Measurements from ENCODE around the gene KIF25.

The KIF25 gene

DNA sequence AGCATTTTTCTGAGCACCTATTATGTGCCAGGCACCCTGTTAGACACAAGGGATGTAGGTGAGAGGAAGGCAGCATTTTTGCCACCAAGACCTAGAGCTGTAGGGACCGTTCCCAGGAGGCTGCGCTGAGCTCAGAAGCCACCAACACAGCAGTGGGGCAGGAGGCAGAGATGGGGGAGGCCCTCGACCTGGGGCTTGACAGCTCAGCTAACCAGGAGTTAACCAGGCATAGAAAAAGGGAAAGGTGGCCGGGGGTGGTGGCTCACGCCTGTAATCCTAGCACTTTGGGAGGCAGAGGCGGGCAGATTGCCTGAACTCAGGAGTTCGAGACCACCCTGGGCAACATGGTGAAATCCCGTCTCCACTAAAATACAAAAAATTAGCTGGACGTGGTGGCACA is 29.5 kb downstream of the KIF25 start:
- ATAC-seq = no peak
- Mint-ChIP-seq H3K4me1 (no peaks in the 10 kb centered on the region), H3K27ac (no peak overlapping the region), H3K27me3 (peaks cover 15% of the 10 kb centered on the region), H3K36me3 (ENCODE audit: low read depth) (no peaks in the 10 kb centered on the region), H3K9me3 (no peaks in the 10 kb centered on the region), H3K4me3 (no peak overlapping the region)
- no peak for DNase-seq

DNA sequence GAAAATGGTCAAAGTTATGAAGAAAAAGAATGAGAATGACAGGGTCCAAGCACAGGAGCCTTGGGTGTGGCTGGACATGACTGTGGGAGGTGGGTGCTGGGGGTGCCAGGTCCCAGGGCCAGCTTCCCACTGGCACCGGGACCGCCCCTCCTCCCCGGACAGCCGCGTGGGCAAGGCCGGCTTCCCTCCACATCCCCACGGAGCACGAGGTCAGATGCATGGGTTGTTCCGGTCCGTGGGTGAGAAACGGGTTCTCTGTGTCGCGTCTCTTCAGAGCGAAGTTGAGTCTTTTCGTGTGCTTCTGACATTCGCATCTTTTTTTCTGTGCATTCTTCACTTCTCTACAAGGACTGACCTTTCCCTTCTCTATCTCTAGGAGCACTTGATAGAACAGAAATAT is 30.1 kb downstream of the KIF25 start:
- Mint-ChIP-seq H3K9me3 (no peaks in the 10 kb centered on the region), H3K27ac (no peak overlapping the region), H3K27me3 (peaks cover 18% of the 10 kb centered on the region), H3K4me3 (no peak overlapping the region), H3K36me3 (ENCODE audit: low read depth) (no peaks in the 10 kb centered on the region), H3K4me1 (no peaks in the 10 kb centered on the region)
- DNase-seq (no peak), ATAC-seq (no peak)

DNA sequence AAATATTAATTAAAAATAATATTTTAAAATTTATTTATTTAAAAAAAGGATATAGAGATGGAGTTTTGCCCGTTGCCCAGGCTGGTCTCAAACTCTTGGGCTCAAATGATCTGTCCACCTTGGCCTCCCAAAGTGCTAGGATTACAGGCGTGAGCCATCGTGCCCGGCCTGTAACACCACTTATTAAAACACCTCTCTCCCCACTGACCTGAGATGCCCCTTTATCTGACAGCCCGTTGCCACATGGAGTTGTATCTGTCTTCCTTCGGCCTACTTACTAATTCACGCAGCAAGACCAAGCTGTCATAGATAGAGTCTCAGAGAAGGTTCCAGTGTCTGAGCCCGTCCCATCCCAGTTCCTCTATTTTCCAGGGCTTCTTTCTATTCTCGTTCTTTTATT is 30.7 kb downstream of the KIF25 start:
- H3K27me3 Mint-ChIP-seq = peaks cover 18% of the 10 kb centered on the region
- no peak overlapping the region for H3K4me3 Mint-ChIP-seq
- H3K27ac Mint-ChIP-seq = no peak overlapping the region
- H3K36me3 Mint-ChIP-seq (ENCODE audit: low read depth) = no peaks in the 10 kb centered on the region
- ATAC-seq = no peak
- no peaks in the 10 kb centered on the region for H3K4me1 Mint-ChIP-seq
- H3K9me3 Mint-ChIP-seq = no peaks in the 10 kb centered on the region
- no peak for DNase-seq

DNA sequence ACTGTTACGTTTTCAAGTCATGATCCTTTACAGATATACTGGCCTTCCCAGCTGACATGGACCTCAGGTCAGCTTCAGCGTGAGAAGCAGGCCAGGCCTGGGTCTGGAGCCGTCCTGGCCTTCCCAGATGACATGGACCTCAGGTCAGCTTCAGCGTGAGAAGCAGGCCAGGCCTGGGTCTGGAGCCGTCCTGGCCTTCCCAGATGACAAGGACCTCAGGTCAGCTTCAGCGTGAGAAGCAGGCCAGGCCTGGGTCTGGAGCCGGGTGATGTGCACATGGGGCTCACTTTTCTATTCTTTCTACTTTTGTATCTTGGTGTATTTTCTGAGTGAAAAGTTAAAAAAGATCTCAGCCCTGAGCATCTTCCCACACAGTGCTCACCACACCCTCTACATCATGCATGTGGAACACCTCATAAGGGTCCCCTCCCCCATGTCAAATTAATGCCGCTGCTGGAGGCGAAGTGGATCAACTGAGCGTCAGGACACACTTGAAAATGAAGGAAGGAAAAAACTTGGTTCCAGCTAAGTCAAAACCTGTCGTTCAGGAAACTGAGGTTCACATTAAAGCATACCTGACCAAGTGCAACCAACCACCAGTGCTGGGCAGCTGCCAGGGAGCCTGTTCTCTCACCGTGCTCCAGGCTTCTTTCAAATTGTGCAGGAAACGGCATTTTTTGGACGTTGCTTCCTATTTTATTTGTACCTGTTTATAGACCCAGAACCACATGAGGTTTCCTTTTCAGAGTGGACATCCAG is 32.2 kb downstream of the KIF25 start:
- H3K4me1 Mint-ChIP-seq = no peaks in the 10 kb centered on the region
- H3K9me3 Mint-ChIP-seq = no peaks in the 10 kb centered on the region
- no peak for DNase-seq
- H3K4me3 Mint-ChIP-seq = no peak overlapping the region
- peaks cover 22% of the 10 kb centered on the region for H3K27me3 Mint-ChIP-seq
- H3K36me3 Mint-ChIP-seq (ENCODE audit: low read depth) = no peaks in the 10 kb centered on the region
- H3K27ac Mint-ChIP-seq = no peak overlapping the region
- no peak for ATAC-seq

DNA sequence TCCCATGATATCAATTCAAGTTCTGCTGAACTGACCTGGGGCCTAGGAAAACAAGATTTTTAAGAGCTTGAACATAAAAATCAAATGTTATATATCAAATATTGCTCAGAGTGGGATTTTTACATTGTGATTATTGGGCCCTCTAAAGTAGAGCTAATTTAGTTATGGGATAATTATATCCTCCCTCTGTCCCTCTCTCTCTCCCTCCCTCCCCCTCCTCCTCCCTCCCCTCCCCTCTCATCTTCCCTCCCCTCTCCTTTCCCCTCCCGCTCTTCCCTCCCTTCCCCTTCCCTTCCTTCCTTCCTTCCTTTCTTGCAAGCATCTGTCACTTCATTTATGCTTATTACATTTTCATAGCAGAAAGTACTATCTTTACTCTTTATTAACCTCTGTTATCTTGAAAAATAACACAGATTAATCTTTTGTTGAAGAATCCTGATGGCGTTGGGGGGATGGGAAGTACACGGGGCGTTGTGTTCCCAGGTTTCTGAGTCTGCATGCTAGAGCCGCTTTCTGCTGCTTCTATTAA is 32.8 kb downstream of the KIF25 start:
- no peak for ATAC-seq
- Mint-ChIP-seq H3K9me3 (no peaks in the 10 kb centered on the region), H3K27me3 (peaks cover 28% of the 10 kb centered on the region), H3K27ac (no peak overlapping the region), H3K4me3 (no peak overlapping the region), H3K4me1 (no peaks in the 10 kb centered on the region), H3K36me3 (ENCODE audit: low read depth) (no peaks in the 10 kb centered on the region)
- no peak for DNase-seq

DNA sequence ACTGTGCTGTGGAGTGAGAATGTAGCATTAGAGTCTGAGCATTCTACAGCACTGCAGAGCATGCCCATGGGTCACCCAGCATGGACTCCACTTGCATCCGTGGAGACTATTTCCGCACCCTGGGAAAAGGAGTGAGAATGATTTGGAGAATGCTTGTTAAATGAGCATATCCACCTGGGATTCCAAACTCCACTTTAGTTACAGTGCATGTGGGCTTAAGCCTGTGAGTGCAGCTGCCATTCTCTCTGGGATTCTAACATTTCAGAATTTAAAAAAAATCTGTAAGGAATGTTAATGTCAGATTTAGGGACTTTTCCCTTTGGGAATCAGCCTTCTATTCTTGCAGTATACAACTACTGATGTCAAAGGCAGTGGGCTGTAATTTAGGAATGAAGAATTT is 33.4 kb downstream of the KIF25 start:
- DNase-seq (no peak), ATAC-seq (no peak)
- Mint-ChIP-seq H3K36me3 (ENCODE audit: low read depth) (no peaks in the 10 kb centered on the region), H3K27ac (no peak overlapping the region), H3K9me3 (peaks cover under 1% of the 10 kb centered on the region), H3K27me3 (peaks cover 32% of the 10 kb centered on the region), H3K4me3 (no peak overlapping the region), H3K4me1 (no peaks in the 10 kb centered on the region)

DNA sequence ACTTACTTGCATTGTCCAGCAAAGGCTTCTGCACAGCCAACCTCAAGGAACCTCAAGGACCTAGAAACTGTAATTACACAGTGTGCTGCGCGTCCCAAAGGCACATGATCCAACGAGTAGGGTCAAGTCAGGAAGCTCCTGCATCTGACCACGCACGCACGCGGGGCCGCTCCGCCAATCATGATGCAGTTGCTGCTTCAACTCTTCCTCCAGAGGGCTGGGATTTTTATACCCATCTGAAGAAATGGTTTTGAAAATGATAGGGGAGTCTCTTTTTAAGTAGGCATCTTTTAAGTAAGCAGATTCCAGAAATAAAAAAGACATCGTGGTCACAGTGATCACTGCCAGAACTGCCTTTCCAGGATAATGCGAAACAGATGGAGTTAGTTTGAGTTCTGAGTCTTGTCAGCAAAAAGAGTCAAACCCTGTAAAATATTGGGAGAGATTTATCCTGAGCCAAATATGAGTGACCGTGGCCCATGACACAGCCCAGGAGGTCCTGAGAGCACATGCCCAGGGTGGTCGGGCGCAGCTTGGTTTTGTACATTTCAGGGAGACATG is 34.0 kb downstream of the KIF25 start:
- DNase-seq = no peak
- H3K4me3 Mint-ChIP-seq = no peak overlapping the region

DNA sequence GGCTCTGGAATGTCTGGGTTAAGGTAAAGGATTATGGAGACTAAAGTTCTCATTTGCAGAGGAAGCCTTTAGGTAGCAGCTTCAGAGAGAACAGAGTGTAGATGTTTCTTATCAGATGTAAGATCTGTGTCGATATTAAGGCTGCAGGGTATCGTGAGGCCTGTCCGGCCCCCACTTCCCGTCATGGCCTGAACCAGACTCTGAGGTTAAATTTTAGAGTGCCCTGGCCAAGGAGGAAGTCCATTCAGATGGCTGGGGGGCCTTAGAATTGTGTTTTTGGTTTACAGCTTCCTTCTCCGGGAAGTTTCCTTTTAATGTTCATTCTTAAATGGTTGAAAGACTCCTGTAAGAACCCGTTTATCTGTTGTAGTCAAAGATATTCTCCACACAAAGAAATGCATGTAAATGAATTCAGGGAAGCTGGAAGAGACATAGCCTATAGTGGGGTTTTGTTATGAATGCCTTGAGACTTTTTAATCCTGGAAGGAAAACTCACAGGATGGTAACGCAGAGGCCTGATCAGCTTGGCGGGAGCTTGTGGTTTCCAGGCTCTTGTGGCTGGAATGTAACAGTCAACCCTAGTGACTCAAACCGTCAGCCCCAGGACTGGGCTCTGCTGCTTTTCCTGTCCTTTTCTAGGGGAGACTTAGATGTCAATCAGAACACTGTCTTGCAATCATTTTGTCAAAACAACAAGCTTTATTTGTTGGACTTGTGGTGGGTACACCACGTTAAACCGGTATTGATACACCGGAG is 34.7 kb downstream of the KIF25 start:
- Mint-ChIP-seq H3K4me3 (no peak overlapping the region), H3K36me3 (ENCODE audit: low read depth) (peaks cover 1% of the 10 kb centered on the region), H3K4me1 (no peaks in the 10 kb centered on the region), H3K27ac (no peak overlapping the region), H3K9me3 (peaks cover 5% of the 10 kb centered on the region), H3K27me3 (peaks cover 36% of the 10 kb centered on the region)
- no peak for DNase-seq
- no peak for ATAC-seq

More for the DNA sequence above, 34.0 kb downstream of the KIF25 start:
- Mint-ChIP-seq H3K9me3 (peaks cover 4% of the 10 kb centered on the region), H3K27ac (no peak overlapping the region), H3K27me3 (peaks cover 36% of the 10 kb centered on the region), H3K36me3 (ENCODE audit: low read depth) (peaks cover 1% of the 10 kb centered on the region), H3K4me1 (no peaks in the 10 kb centered on the region)
- ATAC-seq = no peak

DNA sequence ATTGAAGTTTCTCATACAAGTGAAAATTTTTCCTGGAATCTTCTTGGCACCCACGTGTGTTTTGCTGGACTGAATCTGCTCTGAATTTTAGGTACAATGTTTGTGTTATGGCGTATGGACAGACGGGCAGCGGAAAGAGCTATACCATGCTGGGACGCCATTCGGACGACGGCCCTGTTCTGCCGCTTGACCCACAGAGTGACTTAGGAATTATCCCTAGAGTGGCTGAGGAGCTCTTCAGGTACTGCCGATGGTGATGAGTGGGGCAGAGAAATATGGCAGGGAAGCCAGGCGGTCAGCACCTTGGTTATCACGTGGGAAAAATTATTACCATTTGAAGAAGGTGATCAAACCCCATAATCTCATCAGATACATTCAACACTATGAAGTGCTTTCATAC is 36.3 kb downstream of the KIF25 start:
- Mint-ChIP-seq H3K36me3 (ENCODE audit: low read depth) (peaks cover 1% of the 10 kb centered on the region), H3K4me1 (no peaks in the 10 kb centered on the region), H3K9me3 (peaks cover 11% of the 10 kb centered on the region), H3K27me3 (peaks cover 40% of the 10 kb centered on the region), H3K27ac (no peak overlapping the region), H3K4me3 (no peak overlapping the region)
- no peak for ATAC-seq
- no peak for DNase-seq

DNA sequence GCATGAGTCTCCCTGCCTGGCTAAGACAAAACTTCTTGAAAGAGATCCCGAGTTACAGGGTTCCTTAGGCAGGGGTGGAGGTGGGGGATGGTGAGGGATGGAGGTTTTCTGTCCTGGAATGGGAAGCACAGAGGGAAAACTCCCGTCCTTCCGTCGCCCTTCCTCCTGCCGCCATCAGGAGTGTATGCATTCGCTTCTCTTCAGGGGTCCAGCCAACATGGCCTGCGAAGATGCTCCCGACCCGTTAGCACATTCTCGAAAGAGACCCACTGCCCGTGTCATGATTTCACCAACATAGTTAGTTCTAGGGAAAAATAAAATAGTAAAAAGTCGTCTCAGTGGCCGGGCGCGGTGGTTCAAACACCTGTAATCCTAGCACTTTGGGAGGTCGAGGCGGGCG is 37.1 kb downstream of the KIF25 start:
- Mint-ChIP-seq H3K36me3 (ENCODE audit: low read depth) (peaks cover 4% of the 10 kb centered on the region), H3K4me1 (no peaks in the 10 kb centered on the region), H3K27ac (no peak overlapping the region), H3K9me3 (peaks cover 14% of the 10 kb centered on the region), H3K27me3 (peaks cover 39% of the 10 kb centered on the region), H3K4me3 (no peak overlapping the region)
- ATAC-seq = no peak
- no peak for DNase-seq

DNA sequence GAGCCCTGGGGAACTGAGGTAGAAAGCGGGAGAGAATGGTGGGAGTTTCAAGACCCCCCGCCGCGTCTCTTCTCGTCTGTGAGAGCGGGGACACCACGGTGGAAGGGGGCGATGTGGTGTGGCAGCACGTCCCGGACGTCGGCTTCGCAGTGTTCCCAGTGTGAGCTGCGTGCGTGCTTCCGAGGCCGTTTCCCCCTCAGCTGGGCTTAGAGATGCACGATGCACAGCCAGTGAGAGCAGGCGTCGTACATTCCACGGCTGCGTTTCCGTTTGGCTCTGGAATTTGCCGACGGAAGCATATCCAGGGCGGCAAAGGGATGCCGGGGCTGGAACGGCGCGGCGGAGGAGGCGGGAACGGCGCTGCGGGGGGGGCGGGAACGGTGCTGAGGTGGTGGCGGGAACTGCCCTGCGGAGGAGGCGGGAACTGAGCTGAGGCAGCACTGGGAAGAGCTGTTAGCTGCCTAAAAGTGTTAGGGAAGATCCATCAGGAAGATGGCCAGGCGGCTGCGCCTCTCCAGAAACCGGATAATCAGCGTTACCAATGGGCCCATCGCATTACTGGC is 37.7 kb downstream of the KIF25 start:
- DNase-seq = no peak

DNA sequence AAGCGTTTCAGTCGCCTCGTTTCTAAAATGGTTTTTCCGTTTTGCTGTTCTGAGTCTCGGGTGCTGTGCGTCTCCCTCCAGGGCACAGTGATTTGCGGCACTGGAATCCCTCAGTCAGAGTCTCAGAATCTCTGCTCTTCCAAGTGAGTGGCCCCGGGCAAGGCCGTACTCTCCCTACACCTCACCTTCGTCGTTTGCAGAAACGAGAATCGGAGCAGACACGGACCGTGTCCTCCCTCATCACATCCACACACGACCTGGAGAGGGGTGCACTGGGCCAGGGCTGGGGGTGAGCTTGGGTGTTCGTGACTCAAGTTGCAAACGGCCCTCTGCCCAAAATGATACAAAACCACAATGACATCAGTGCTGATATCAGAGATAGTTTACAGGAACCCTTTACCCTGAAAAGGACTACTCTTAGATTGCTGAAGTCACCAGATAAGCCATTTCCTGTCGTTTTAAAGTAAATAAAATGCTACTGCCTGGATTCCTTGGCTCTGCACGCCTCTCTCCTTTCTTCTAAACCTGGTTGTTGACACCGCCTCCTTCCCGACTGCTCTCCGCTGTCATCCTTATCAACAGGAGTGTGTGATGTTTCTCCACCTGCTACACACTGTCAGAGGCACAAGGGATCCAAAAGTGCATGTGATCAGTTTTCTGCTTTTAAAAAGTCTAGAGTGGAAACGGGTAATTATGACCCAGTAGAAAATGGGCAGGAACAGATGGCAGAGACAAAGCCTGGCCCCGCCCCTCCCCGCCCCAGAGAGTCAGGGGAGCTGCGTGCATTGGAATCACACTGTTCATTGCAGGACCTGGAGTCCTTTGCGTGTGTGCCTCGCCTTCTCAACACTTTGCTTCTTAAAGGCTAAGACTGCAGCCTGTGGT is 38.4 kb downstream of the KIF25 start:
- no peak for DNase-seq
- Mint-ChIP-seq H3K27me3 (peaks cover 39% of the 10 kb centered on the region), H3K4me1 (no peaks in the 10 kb centered on the region), H3K9me3 (peaks cover 17% of the 10 kb centered on the region), H3K4me3 (no peak overlapping the region), H3K36me3 (ENCODE audit: low read depth) (peaks cover 7% of the 10 kb centered on the region), H3K27ac (no peak overlapping the region)
- no peak for ATAC-seq

More for the DNA sequence above, 37.7 kb downstream of the KIF25 start:
- no peak overlapping the region for H3K4me3 Mint-ChIP-seq
- peaks cover 17% of the 10 kb centered on the region for H3K9me3 Mint-ChIP-seq
- no peak for ATAC-seq
- H3K27me3 Mint-ChIP-seq = peaks cover 39% of the 10 kb centered on the region
- H3K36me3 Mint-ChIP-seq (ENCODE audit: low read depth) = peaks cover 5% of the 10 kb centered on the region
- no peaks in the 10 kb centered on the region for H3K4me1 Mint-ChIP-seq
- H3K27ac Mint-ChIP-seq = no peak overlapping the region

DNA sequence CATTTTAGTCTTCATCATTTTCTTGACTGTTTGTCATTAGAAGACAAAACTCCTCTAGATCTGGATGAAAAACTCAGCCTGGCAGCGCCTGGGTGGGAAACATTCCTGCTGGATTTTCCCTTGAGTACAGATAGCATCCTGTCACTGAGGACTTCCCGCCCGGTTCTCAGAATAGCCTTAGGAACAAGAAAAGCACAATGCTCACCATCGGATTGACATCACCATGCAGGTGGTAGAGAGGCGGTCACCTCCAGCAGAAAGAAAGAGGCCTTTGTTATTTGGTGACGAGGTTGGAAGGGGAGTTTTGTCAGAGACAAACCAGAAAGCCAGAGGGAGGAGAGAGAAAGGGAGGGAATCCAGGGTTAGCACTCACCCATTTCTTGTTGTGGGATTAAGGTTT is 39.8 kb downstream of the KIF25 start:
- Mint-ChIP-seq H3K4me1 (no peaks in the 10 kb centered on the region), H3K36me3 (ENCODE audit: low read depth) (peaks cover 7% of the 10 kb centered on the region), H3K4me3 (no peak overlapping the region), H3K27me3 (peaks cover 33% of the 10 kb centered on the region), H3K9me3 (peaks cover 17% of the 10 kb centered on the region), H3K27ac (no peak overlapping the region)
- ATAC-seq (no peak), DNase-seq (no peak)

DNA sequence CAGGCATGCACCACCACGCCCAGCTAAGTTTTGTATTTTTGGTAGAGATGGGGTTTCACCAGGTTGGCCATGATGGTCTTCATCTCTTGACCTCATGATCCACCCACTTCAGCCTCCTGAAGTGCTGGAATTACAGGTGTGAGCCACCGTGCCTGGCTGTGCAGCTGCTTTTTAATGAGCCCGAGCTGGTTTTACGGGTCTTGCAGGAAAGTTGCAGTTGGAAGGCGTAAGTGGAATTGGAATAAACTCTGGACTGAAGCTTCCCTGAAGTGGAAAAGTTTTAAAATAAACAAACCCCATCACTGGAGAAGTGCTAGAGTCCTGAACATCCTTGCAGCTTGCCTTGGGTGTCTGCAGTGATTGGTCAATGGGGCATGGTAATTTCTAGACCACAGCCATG is 40.4 kb downstream of the KIF25 start:
- ATAC-seq (no peak), DNase-seq (no peak)
- peaks cover 17% of the 10 kb centered on the region for H3K9me3 Mint-ChIP-seq
- peaks cover 7% of the 10 kb centered on the region for H3K36me3 Mint-ChIP-seq (ENCODE audit: low read depth)
- no peak overlapping the region for H3K4me3 Mint-ChIP-seq
- peaks cover 32% of the 10 kb centered on the region for H3K27me3 Mint-ChIP-seq
- no peak overlapping the region for H3K27ac Mint-ChIP-seq
- H3K4me1 Mint-ChIP-seq = no peaks in the 10 kb centered on the region

Data from activated naive CD8-positive, alpha-beta T cell treated with anti-CD3 and anti-CD28 coated beads, Interleukin-2, amount 50 U/mL, for 24 hours (primary cell).